ENCODE measurements around the gene HOXD3. TPM values are rescaled to one million over a fixed set of nuclear protein-coding genes. Genes with fewer than 3 reads are reported as not detected.

Gene HOXD3
- total and polyA plus RNA-seq, 9 of the 15 experiments (the other 6 are each of a cell fraction or from before 2014, with no cell fraction given): not detected

DNA sequence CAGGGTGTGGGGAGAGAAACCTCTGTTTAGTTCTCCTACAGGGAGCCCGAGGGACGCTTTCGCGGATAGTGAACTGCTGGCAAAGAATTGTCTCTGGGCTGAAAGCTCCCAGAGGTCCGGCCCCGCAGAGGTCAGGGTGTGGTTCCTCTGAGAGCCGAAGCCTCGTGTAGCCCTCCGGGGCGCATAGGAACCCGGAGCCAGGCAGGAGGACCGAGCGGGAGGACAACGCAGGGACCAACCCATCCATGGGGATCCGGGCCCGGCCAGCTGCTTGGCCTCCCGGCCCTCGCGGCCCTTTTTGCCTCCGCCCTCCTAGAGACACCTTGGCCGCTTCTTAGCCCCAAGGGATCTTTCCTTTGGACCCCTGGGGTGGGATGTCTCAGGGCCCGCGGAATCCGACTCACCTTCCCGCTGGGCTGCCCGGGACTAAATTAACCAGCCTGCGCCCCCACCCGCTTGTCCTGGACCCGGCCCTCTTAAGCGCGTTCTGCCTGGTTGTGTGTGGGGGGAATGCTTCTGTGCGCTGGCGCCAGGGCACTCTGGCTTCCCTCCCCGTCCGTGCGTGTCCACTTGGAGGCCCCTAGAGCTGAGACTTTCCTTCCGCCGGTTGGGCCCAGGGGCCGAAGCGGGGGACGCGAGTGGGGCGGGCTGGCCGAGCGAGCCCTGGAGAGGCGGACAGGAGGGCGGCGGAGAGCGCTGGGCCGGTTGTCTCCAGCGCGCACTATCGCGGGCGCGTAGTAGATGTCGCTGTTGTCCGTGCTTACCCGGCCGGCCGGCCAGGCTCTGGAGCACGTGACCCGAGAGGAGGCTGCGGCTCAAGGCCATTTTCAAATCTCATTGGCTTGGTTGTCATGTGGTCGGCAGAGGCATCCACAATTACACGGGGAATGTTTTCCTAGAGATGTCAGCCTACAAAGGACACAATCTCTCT lies 41.0 kb upstream of the HOXD3 start, which contains the start of gene HOXD10 (continued):
- TF ChIP-seq, protein P1, sequence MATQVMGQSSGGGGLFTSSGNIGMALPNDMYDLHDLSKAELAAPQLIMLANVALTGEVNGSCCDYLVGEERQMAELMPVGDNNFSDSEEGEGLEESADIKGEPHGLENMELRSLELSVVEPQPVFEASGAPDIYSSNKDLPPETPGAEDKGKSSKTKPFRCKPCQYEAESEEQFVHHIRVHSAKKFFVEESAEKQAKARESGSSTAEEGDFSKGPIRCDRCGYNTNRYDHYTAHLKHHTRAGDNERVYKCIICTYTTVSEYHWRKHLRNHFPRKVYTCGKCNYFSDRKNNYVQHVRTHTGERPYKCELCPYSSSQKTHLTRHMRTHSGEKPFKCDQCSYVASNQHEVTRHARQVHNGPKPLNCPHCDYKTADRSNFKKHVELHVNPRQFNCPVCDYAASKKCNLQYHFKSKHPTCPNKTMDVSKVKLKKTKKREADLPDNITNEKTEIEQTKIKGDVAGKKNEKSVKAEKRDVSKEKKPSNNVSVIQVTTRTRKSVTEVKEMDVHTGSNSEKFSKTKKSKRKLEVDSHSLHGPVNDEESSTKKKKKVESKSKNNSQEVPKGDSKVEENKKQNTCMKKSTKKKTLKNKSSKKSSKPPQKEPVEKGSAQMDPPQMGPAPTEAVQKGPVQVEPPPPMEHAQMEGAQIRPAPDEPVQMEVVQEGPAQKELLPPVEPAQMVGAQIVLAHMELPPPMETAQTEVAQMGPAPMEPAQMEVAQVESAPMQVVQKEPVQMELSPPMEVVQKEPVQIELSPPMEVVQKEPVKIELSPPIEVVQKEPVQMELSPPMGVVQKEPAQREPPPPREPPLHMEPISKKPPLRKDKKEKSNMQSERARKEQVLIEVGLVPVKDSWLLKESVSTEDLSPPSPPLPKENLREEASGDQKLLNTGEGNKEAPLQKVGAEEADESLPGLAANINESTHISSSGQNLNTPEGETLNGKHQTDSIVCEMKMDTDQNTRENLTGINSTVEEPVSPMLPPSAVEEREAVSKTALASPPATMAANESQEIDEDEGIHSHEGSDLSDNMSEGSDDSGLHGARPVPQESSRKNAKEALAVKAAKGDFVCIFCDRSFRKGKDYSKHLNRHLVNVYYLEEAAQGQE (IDR thresholded peaks at IDR 0.05; ENCODE audit: borderline replicate concordance): 0 out of 2 replicates have a peak, but pooled peaks have one; percentile 10
- TF ChIP-seq, protein P1 (CRISPR knock-in tag; IDR thresholded peaks at IDR 0.05; ENCODE audit: low read depth): no peak
- TF ChIP-seq NBN (IDR thresholded peaks at IDR 0.05; ENCODE audit: low read depth): no peak
- TF ChIP-seq, protein P2, sequence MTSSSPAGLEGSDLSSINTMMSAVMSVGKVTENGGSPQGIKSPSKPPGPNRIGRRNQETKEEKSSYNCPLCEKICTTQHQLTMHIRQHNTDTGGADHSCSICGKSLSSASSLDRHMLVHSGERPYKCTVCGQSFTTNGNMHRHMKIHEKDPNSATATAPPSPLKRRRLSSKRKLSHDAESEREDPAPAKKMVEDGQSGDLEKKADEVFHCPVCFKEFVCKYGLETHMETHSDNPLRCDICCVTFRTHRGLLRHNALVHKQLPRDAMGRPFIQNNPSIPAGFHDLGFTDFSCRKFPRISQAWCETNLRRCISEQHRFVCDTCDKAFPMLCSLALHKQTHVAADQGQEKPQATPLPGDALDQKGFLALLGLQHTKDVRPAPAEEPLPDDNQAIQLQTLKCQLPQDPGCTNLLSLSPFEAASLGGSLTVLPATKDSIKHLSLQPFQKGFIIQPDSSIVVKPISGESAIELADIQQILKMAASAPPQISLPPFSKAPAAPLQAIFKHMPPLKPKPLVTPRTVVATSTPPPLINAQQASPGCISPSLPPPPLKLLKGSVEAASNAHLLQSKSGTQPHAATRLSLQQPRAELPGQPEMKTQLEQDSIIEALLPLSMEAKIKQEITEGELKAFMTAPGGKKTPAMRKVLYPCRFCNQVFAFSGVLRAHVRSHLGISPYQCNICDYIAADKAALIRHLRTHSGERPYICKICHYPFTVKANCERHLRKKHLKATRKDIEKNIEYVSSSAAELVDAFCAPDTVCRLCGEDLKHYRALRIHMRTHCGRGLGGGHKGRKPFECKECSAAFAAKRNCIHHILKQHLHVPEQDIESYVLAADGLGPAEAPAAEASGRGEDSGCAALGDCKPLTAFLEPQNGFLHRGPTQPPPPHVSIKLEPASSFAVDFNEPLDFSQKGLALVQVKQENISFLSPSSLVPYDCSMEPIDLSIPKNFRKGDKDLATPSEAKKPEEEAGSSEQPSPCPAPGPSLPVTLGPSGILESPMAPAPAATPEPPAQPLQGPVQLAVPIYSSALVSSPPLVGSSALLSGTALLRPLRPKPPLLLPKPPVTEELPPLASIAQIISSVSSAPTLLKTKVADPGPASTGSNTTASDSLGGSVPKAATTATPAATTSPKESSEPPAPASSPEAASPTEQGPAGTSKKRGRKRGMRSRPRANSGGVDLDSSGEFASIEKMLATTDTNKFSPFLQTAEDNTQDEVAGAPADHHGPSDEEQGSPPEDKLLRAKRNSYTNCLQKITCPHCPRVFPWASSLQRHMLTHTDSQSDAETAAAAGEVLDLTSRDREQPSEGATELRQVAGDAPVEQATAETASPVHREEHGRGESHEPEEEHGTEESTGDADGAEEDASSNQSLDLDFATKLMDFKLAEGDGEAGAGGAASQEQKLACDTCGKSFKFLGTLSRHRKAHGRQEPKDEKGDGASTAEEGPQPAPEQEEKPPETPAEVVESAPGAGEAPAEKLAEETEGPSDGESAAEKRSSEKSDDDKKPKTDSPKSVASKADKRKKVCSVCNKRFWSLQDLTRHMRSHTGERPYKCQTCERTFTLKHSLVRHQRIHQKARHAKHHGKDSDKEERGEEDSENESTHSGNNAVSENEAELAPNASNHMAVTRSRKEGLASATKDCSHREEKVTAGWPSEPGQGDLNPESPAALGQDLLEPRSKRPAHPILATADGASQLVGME (CRISPR knock-in tag; IDR thresholded peaks at IDR 0.05): no peak
- TF ChIP-seq BHLHE40 (IDR thresholded peaks at IDR 0.05; ENCODE audit: low read length): peak; percentile 52
- TF ChIP-seq, protein P3, sequence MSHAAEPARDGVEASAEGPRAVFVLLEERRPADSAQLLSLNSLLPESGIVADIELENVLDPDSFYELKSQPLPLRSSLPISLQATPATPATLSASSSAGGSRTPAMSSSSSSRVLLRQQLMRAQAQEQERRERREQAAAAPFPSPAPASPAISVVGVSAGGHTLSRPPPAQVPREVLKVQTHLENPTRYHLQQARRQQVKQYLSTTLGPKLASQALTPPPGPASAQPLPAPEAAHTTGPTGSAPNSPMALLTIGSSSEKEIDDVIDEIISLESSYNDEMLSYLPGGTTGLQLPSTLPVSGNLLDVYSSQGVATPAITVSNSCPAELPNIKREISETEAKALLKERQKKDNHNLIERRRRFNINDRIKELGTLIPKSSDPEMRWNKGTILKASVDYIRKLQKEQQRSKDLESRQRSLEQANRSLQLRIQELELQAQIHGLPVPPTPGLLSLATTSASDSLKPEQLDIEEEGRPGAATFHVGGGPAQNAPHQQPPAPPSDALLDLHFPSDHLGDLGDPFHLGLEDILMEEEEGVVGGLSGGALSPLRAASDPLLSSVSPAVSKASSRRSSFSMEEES (CRISPR knock-in tag; IDR thresholded peaks at IDR 0.05): peak; percentile 96
- TF ChIP-seq, protein P4, sequence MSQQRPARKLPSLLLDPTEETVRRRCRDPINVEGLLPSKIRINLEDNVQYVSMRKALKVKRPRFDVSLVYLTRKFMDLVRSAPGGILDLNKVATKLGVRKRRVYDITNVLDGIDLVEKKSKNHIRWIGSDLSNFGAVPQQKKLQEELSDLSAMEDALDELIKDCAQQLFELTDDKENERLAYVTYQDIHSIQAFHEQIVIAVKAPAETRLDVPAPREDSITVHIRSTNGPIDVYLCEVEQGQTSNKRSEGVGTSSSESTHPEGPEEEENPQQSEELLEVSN (IDR thresholded peaks at IDR 0.05; ENCODE audit: borderline replicate concordance in 1 of 2, extremely low read depth in 1 of 2, insufficient read depth in 1 of 2, insufficient read length in 1 of 2, low read depth in 1 of 2, low read length in 1 of 2, poor library complexity in 1 of 2, severe bottlenecking in 1 of 2): peak in 1 of 2 experiments; percentile 25

Measured in K562 (cell line).